HEK293 (cell line): ENCODE measurements around the gene PSMB11.

ENCODE experiments used
- CTCF ChIA-PET: fragments of 350-600 bp; formaldehyde crosslinking; extraction: SDS; loops from one replicate; lab custom pipeline; 2021; ENCODE audit warnings: antibody characterized with exemption; lab: Yijun Ruan, JAX
- POLR2A ChIA-PET: fragments of 300-600 bp; formaldehyde crosslinking; extraction: SDS; loops from one replicate; lab custom pipeline; 2020; ENCODE audit warnings: antibody characterized with exemption, inconsistent platforms; lab: Yijun Ruan, JAX
- H3K27ac ChIP-seq: fragments of 200-500 bp; sonication (Bioruptor generic); 2 replicates; pipeline ENCODE4 v1.5.1; 2014; ENCODE audit warnings: low read depth, low read length, control low read depth, inconsistent platforms; ENCODE audit errors: extremely low read depth
- H3K36me3 ChIP-seq, 2 experiments: fragments of 200-500 bp in 1 of 2; sonication (Bioruptor generic) in 1 of 2; 1 replicate in 1 of 2; 2 replicates in 1 of 2; pipeline ENCODE4 v1.5.1; 2014 to 2017; ENCODE audit warnings: inconsistent platforms in 2 of 2, low read length in 2 of 2; ENCODE audit not compliant: control insufficient read depth in 2 of 2, insufficient read depth in 1 of 2
- H3K4me1 ChIP-seq: fragments of 200-500 bp; sonication (Bioruptor generic); 2 replicates; pipeline ENCODE4 v1.5.1; 2014; ENCODE audit warnings: mild to moderate bottlenecking, low read length, inconsistent platforms; ENCODE audit not compliant: control insufficient read depth, insufficient read depth
- H3K4me3 ChIP-seq: 2 replicates; pipeline ENCODE4 v1.5.1; 2011; ENCODE audit warnings: low read depth, mild to moderate bottlenecking, control low read depth, low read length, moderate library complexity
- H3K9me3 ChIP-seq: fragments of 200-500 bp; sonication (Bioruptor generic); 2 replicates; pipeline ENCODE4 v1.5.1; 2014; ENCODE audit warnings: low read depth, low read length, inconsistent platforms; ENCODE audit not compliant: control insufficient read depth, insufficient read depth
- BCL6B ChIP-seq: fragments of 450-650 bp; formaldehyde crosslinking; IDR thresholded peaks from 2 replicates; pipeline ENCODE4 v1.5.1; 2017; ENCODE audit warnings: missing biosample characterization, missing genetic modification characterization
- EGR2 ChIP-seq: fragments of 450-650 bp; formaldehyde crosslinking; IDR thresholded peaks from 2 replicates; pipeline ENCODE4 v1.5.1; 2016; ENCODE audit warnings: low read depth, missing biosample characterization, missing genetic modification characterization
- GFI1B ChIP-seq: fragments of 450-650 bp; formaldehyde crosslinking; IDR thresholded peaks from 2 replicates; pipeline ENCODE4 v1.5.1; 2016; ENCODE audit warnings: missing biosample characterization, missing genetic modification characterization
- GLIS2 ChIP-seq: fragments of 450-650 bp; formaldehyde crosslinking; IDR thresholded peaks from 2 replicates; pipeline ENCODE4 v1.5.1; 2016; ENCODE audit warnings: missing biosample characterization, missing genetic modification characterization
- YY1 ChIP-seq: fragments of 450-650 bp; formaldehyde crosslinking; IDR thresholded peaks from 2 replicates; pipeline ENCODE4 v1.5.1; 2018; ENCODE audit warnings: missing biosample characterization, missing genetic modification characterization
- ZNF157 ChIP-seq: fragments of 450-650 bp; formaldehyde crosslinking; IDR thresholded peaks from 2 replicates; pipeline ENCODE4 v1.5.1; 2016; ENCODE audit warnings: missing biosample characterization, missing genetic modification characterization
- ZNF292 ChIP-seq: fragments of 450-650 bp; formaldehyde crosslinking; IDR thresholded peaks from 2 replicates; pipeline ENCODE4 v1.5.1; 2016; ENCODE audit warnings: low read depth, missing biosample characterization, missing genetic modification characterization, borderline replicate concordance
- ZNF350 ChIP-seq: fragments of 450-650 bp; formaldehyde crosslinking; IDR thresholded peaks from 2 replicates; pipeline ENCODE4 v1.5.0; 2017; ENCODE audit warnings: missing biosample characterization, mild to moderate bottlenecking, missing genetic modification characterization
- ZNF423 ChIP-seq: fragments of 450-650 bp; formaldehyde crosslinking; IDR thresholded peaks from 2 replicates; pipeline ENCODE4 v1.5.1; 2016; ENCODE audit warnings: missing biosample characterization, missing genetic modification characterization
- TF ChIP-seq, protein P1 (sequence below): fragments of 450-650 bp; formaldehyde crosslinking; IDR thresholded peaks from 2 replicates; pipeline ENCODE4 v1.5.1; 2016; ENCODE audit warnings: missing biosample characterization, missing genetic modification characterization
- TF ChIP-seq, protein P2 (sequence below): fragments of 450-650 bp; formaldehyde crosslinking; IDR thresholded peaks from 2 replicates; pipeline ENCODE4 v1.5.1; 2016; ENCODE audit warnings: missing biosample characterization, missing genetic modification characterization
- TF ChIP-seq, protein P3 (sequence below): fragments of 450-650 bp; formaldehyde crosslinking; IDR thresholded peaks from 2 replicates; pipeline ENCODE4 v1.5.1; 2016; ENCODE audit warnings: missing biosample characterization, missing genetic modification characterization
- TF ChIP-seq, protein P4 (sequence below): fragments of 450-650 bp; formaldehyde crosslinking; IDR thresholded peaks from 2 replicates; pipeline ENCODE4 v1.5.1; 2017; ENCODE audit warnings: missing biosample characterization, missing genetic modification characterization

PSMB11 gene

DNA sequence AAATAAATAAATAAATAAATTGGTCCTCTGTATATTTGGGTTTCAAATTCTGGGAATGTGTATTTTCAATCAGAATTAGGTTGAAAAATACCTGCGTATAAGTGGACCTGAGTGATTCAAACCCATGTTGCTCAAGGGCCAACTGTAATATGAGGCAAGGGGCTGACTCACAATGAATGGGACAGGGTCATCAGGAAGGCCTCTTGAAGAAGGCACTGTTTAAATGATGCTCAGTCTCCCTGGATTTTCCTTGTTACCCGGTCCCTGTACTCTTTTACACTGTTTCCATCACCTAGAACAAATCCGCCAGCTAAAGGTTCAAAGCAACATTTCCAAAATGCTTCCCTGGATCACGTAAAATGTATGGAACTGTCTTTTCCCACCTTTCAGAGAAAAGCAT lies 11.1 kb upstream of the PSMB11 start:
- no peak overlapping the region for H3K4me3 ChIP-seq
- POLR2A ChIA-PET, result interaction anchor here (0.6 to 1.8 kb wide), 2 partner anchors 11 to 24 kb away, joined by 3 to 4 read pairs; no protein-coding TSS in a partner anchor
- CTCF ChIA-PET, result interaction anchor here (0.6 to 1.8 kb wide), 5 partner anchors 24 to 49 kb away, joined by 3 to 8 read pairs (median 4); partner anchors contain the start of gene AJUBA
- no peak overlapping the region for H3K27ac ChIP-seq
- H3K4me1 ChIP-seq, result no peaks in the 10 kb centered on the region
- H3K36me3 ChIP-seq, result peaks cover 45 to 55% of the 10 kb centered on the region in 2 experiments
- TF ChIP-seq, protein P1, sequence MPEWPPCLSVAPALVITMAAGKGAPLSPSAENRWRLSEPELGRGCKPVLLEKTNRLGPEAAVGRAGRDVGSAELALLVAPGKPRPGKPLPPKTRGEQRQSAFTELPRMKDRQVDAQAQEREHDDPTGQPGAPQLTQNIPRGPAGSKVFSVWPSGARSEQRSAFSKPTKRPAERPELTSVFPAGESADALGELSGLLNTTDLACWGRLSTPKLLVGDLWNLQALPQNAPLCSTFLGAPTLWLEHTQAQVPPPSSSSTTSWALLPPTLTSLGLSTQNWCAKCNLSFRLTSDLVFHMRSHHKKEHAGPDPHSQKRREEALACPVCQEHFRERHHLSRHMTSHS (tag by site-specific recombination), result no peak
- TF ChIP-seq YY1 (no peak), GLIS2 (tag by site-specific recombination) (no peak), BCL6B (tag by site-specific recombination) (no peak), ZNF157 (tag by site-specific recombination) (no peak), ZNF350 (tag by site-specific recombination) (no peak), GFI1B (tag by site-specific recombination) (no peak), EGR2 (tag by site-specific recombination) (no peak)
- TF ChIP-seq, protein P2, sequence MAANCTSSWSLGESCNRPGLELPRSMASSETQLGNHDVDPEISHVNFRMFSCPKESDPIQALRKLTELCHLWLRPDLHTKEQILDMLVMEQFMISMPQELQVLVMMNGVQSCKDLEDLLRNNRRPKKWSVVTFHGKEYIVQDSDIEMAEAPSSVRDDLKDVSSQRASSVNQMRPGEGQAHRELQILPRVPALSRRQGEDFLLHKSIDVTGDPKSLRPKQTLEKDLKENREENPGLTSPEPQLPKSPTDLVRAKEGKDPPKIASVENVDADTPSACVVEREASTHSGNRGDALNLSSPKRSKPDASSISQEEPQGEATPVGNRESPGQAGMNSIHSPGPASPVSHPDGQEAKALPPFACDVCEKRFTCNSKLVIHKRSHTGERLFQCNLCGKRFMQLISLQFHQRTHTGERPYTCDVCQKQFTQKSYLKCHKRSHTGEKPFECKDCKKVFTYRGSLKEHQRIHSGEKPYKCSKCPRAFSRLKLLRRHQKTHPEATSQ (tag by site-specific recombination), result no peak
- TF ChIP-seq, protein P3, sequence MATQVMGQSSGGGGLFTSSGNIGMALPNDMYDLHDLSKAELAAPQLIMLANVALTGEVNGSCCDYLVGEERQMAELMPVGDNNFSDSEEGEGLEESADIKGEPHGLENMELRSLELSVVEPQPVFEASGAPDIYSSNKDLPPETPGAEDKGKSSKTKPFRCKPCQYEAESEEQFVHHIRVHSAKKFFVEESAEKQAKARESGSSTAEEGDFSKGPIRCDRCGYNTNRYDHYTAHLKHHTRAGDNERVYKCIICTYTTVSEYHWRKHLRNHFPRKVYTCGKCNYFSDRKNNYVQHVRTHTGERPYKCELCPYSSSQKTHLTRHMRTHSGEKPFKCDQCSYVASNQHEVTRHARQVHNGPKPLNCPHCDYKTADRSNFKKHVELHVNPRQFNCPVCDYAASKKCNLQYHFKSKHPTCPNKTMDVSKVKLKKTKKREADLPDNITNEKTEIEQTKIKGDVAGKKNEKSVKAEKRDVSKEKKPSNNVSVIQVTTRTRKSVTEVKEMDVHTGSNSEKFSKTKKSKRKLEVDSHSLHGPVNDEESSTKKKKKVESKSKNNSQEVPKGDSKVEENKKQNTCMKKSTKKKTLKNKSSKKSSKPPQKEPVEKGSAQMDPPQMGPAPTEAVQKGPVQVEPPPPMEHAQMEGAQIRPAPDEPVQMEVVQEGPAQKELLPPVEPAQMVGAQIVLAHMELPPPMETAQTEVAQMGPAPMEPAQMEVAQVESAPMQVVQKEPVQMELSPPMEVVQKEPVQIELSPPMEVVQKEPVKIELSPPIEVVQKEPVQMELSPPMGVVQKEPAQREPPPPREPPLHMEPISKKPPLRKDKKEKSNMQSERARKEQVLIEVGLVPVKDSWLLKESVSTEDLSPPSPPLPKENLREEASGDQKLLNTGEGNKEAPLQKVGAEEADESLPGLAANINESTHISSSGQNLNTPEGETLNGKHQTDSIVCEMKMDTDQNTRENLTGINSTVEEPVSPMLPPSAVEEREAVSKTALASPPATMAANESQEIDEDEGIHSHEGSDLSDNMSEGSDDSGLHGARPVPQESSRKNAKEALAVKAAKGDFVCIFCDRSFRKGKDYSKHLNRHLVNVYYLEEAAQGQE, result no peak
- TF ChIP-seq, all 188 proteins: peak for 0
- no peaks in the 10 kb centered on the region for H3K9me3 ChIP-seq

DNA sequence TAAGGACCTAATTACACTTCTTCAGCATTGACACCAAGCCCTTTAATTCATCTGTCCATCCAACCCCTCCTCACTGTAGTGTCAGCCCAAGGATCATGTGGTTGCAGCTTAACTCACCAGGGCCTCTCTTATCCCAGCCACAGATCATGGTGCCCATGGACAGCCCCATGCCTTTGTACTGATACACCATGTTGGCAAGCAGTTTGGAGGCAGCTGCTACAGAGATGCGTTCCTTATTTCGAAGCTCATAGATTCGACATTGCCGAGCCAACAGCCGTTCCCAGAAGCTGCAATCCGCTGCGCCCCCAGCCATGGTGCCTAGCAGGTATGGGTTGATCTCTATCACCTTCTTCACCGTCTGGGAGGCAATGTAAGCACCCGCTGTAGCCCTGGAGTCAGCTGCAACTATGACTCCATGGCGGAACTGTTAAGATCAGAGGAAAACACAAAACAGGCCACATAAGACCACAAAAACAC lies 8.7 kb upstream of the PSMB11 start:
- no peak overlapping the region for H3K4me3 ChIP-seq
- TF ChIP-seq, protein P4, sequence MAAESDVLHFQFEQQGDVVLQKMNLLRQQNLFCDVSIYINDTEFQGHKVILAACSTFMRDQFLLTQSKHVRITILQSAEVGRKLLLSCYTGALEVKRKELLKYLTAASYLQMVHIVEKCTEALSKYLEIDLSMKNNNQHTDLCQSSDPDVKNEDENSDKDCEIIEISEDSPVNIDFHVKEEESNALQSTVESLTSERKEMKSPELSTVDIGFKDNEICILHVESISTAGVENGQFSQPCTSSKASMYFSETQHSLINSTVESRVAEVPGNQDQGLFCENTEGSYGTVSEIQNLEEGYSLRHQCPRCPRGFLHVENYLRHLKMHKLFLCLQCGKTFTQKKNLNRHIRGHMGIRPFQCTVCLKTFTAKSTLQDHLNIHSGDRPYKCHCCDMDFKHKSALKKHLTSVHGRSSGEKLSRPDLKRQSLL (tag by site-specific recombination), result no peak
- TF ChIP-seq ZNF292, result no peak
- TF ChIP-seq ZNF423 (tag by site-specific recombination), result no peak
- TF ChIP-seq, all 188 proteins: peak for 0
- POLR2A ChIA-PET, result interaction anchor here (1.2 to 1.5 kb wide), 2 partner anchors 8 to 253 kb away, joined by 3 to 4 read pairs; partner anchors contain the start of gene HOMEZ
- Histone ChIP-seq H3K9me3 (no peaks in the 10 kb centered on the region), H3K4me1 (no peaks in the 10 kb centered on the region), H3K27ac (no peak overlapping the region), H3K36me3 (peaks cover 37 to 46% of the 10 kb centered on the region in 2 experiments)
- CTCF ChIA-PET, result interaction anchor here (0.6 to 1.8 kb wide), 6 partner anchors 22 to 63 kb away, joined by 3 to 10 read pairs (median 4); no protein-coding TSS in a partner anchor
